ENCODE measurements around the gene COL26A1.
A peak's percentile ranks its signal among the peaks of the same experiment; 100 is the strongest.
"Not testable (repeated sequence)": the region's sequence is repeated elsewhere in the genome, so short reads cannot be mapped to it uniquely, and the experiment has no call there.

COL26A1 gene

GRCh38 chr7:101555269-101555920, 192.7 kb downstream of the COL26A1 start:
- no peak for DNase-seq

GRCh38 chr7:101555921-101556275, 193.2 kb downstream of the COL26A1 start:
- DNase-seq = no peak

- DNase-seq = no peak
Measured at GRCh38 chr7:101556453-101556968, 193.8 kb downstream of the COL26A1 start.

- no peak for DNase-seq
Measured at GRCh38 chr7:101557421-101557820, 194.7 kb downstream of the COL26A1 start.

- no peak for DNase-seq
Measured at GRCh38 chr7:101557978-101558741, 195.5 kb downstream of the COL26A1 start.

- no peak for DNase-seq
Measured at GRCh38 chr7:101558742-101559325, 196.2 kb downstream of the COL26A1 start.

- DNase-seq = no peak
Measured at GRCh38 chr7:101559586-101559985, 196.9 kb downstream of the COL26A1 start.

- DNase-seq = not testable (repeated sequence)
Measured at GRCh38 chr7:101560021-101560420, 197.3 kb downstream of the COL26A1 start.

GRCh38 chr7:101560856-101561255, 198.2 kb downstream of the COL26A1 start:
- DNase-seq = no peak

GRCh38 chr7:101561293-101561692, 198.6 kb downstream of the COL26A1 start:
- DNase-seq = not testable (repeated sequence)

GRCh38 chr7:101562531-101563197, 200.0 kb downstream of the COL26A1 start:
- DNase-seq = no peak

- DNase-seq = no peak
Measured at GRCh38 chr7:101563198-101563901, 200.7 kb downstream of the COL26A1 start.

- DNase-seq = no peak
Measured at GRCh38 chr7:101563943-101564777, 201.5 kb downstream of the COL26A1 start.

GRCh38 chr7:101564778-101565211, 202.1 kb downstream of the COL26A1 start:
- DNase-seq = peak; percentile 38

- DNase-seq = no peak
Measured at GRCh38 chr7:101565601-101566209, 203.0 kb downstream of the COL26A1 start.

GRCh38 chr7:101567230-101567629, 204.6 kb downstream of the COL26A1 start:
- no peak for DNase-seq

GRCh38 chr7:101572156-101572555, 209.5 kb downstream of the COL26A1 start:
- DNase-seq = no peak

GRCh38 chr7:101575168-101575567, 212.5 kb downstream of the COL26A1 start:
- DNase-seq = no peak

GRCh38 chr7:101575721-101576120, 213.0 kb downstream of the COL26A1 start:
- no peak for DNase-seq

GRCh38 chr7:101576998-101577397, 214.3 kb downstream of the COL26A1 start:
- DNase-seq = no peak

- DNase-seq = no peak
Measured at GRCh38 chr7:101578552-101578951, 215.9 kb downstream of the COL26A1 start.

Measured in femur (tissue), 1 donor.